Right lobe of liver (tissue), 6 donors: Measurements from ENCODE around the gene ZNF805. TPM values are rescaled to one million over a fixed set of nuclear protein-coding genes. Genes with fewer than 3 reads are reported as not detected.
"Not testable (repeated sequence)": the region's sequence is repeated elsewhere in the genome, so short reads cannot be mapped to it uniquely, and the experiment has no call there.

ENCODE experiments used
- ATAC-seq, 4 donors: fragments of 200-7000 bp; cut with Tn5 transposase; one replicate each; pipeline ENCODE4 v1.9.1; 2020; ENCODE audit warnings: mild to moderate bottlenecking in 4 of 4, moderate library complexity in 4 of 4
- DNase-seq, 3 donors: peaks; one replicate each; pipeline ENCODE4 v3.0.0-alpha.2; 2020
- H3K27ac ChIP-seq, 3 donors: fragments of 200-600 bp; one replicate each; pipeline ENCODE4 v1.8.0; 2022
- H3K27me3 ChIP-seq, 2 donors: fragments of 200-600 bp; one replicate each; pipeline ENCODE4 v1.8.0; 2022
- H3K36me3 ChIP-seq, 4 donors: fragments of 200-600 bp; sonication (generic) in 1 of 4; one replicate each; pipeline versions ENCODE4 v1.5.1 to v1.8.0; 2017 to 2022; ENCODE audit warnings: control low read depth in 1 of 4
- H3K4me1 ChIP-seq, 4 donors: fragments of 200-600 bp; sonication (generic) in 1 of 4; one replicate each; pipeline versions ENCODE4 v1.5.1 to v1.8.0; 2017 to 2022; ENCODE audit warnings: control low read depth in 1 of 4
- H3K4me3 ChIP-seq, 3 donors: fragments of 200-600 bp; one replicate each; pipeline ENCODE4 v1.8.0; 2022
- H3K9me3 ChIP-seq, 4 donors: fragments of 200-600 bp; sonication (generic) in 1 of 4; one replicate each; pipeline versions ENCODE4 v1.5.1 to v1.8.0; 2017 to 2022; ENCODE audit warnings: control low read depth in 1 of 4
- CTCF ChIP-seq, 4 donors: fragments of 200-600 bp in 3 of 4; fragments of 450-650 bp in 1 of 4; IDR thresholded peaks; one replicate each; pipeline versions ENCODE4 v1.5.1 to v1.8.0; 2016 to 2022; ENCODE audit warnings: antibody characterized with exemption in 4 of 4, mild to moderate bottlenecking in 2 of 4
- POLR2A ChIP-seq: fragments of 450-650 bp; IDR thresholded peaks from one replicate; pipeline ENCODE4 v1.6.1; 2017; ENCODE audit warnings: antibody characterized with exemption, mild to moderate bottlenecking
- WGBS: methylation state at CpG from one replicate; pipeline ENCODE4 v1.1.6; 2018; ENCODE audit warnings: low coverage, low lambda C conversion rate; ENCODE audit not compliant: insufficient coverage; ENCODE audit errors: missing lambda C conversion rate; 5-methylcytosine and 5-hydroxymethylcytosine counted together
- intact Hi-C, 2 donors: fragments of 100-400 bp; cut with DNase I; formaldehyde crosslinking; loops; one replicate each; pipeline versions ENCODE4 v1.11.2 to v1.14.1; 2022
- long read RNA-seq: library from polyadenylated mRNA; unstranded; transcript quantifications from one replicate; pipeline ENCODE4 v2.0.0, GENCODE V29; 2019
- total RNA-seq, 6 experiments: library from RNA; depleted of rRNA in 2 of 6; stranded (reverse); fragments of >200 nt in 2 of 6; fragmentation: NEBNext Ultra II Directional in 3 of 6; extraction: Animal tissue kit (Norgen Biotek cat#: 25700) in 3 of 6; gene quantifications; one replicate each; pipeline versions ENCODE4 v1.1.0 to v1.2.4, GENCODE V29; 2016 to 2023
- donor health status: DM: no; HTN: yes; CAD: no.
- donor health status: DM: no; HTN: no; CAD: no.
- donor health status: DM: no; HTN: no; CAD: no.
- donor health status: DM: no; HTN: yes; CAD: no.
- donor health status: DM: no; HTN: yes; CAD: no.

Gene ZNF805
- total RNA-seq = 1 to 10 TPM; 3.9 to 6.3 (median 5.5) TPM
- long read RNA-seq = 0 reads

- H3K27ac ChIP-seq = peak within 1 kb of the TSS; percentile 62 to 72 (median 71)
- peaks cover 0 to 7% (median 3%) of the 10 kb centered on the region in 4 donors for H3K36me3 ChIP-seq
- DNase-seq = peak; percentile 94 to 96 (median 96)
- TF ChIP-seq CTCF (IDR thresholded peaks at IDR 0.05) = peak in 2 of 4 donors; percentile 6 to 15
- TF ChIP-seq POLR2A = peak; percentile 61
- WGBS = 0% methylated on average over 10 of the region's 61 CpGs
- H3K9me3 ChIP-seq = no peaks in the 10 kb centered on the region
- peaks cover 0 to 17% (median 3%) of the 10 kb centered on the region in 4 donors for H3K4me1 ChIP-seq
- peak; percentile 98 to 99 (median 99) for ATAC-seq
- H3K27me3 ChIP-seq = no peaks in the 10 kb centered on the region
- peak within 1 kb of the TSS; percentile 76 to 92 (median 85) for H3K4me3 ChIP-seq
- intact Hi-C loops = no loop called here
These were observed at the start of gene ZNF805 for GRCh38 chr19:57240311-57241090. Gene ZNF805, plus strand, starts transcription at chr19:57240632. Its CDS starts 260 bp downstream, at chr19:57240892.

- 6% methylated on average over 23 of the region's 81 CpGs for WGBS
- no peaks in the 10 kb centered on the region for H3K9me3 ChIP-seq
- no peak for TF ChIP-seq POLR2A
- H3K27ac ChIP-seq = peak within 1 kb of the TSS; percentile 8 to 83 (median 72)
- ATAC-seq = peak; percentile 97 to 100 (median 99)
- peaks cover 0 to 11% (median 0%) of the 10 kb centered on the region in 4 donors for H3K4me1 ChIP-seq
- no peaks in the 10 kb centered on the region for H3K27me3 ChIP-seq
- peak within 1 kb of the TSS; percentile 87 to 97 (median 96) for H3K4me3 ChIP-seq
- peak; percentile 90 to 93 (median 90) for DNase-seq
- intact Hi-C loops = no loop called here
- peaks cover 0 to 28% (median 14%) of the 10 kb centered on the region in 4 donors for H3K36me3 ChIP-seq
These were observed 49.0 kb upstream of the ZNF805 start, which contains the start of gene ZNF264 for GRCh38 chr19:57191141-57192076. Gene ZNF264, plus strand, starts transcription at chr19:57191500. Its CDS starts 414 bp downstream, at chr19:57191914.

GRCh38 chr19:57192077-57192420 is 48.4 kb upstream of the ZNF805 start:
- no peaks in the 10 kb centered on the region for H3K27me3 ChIP-seq
- peak overlapping the region in 2 of 3 donors; percentile 8 to 83 for H3K27ac ChIP-seq
- ATAC-seq = no peak
- peaks cover 0 to 30% (median 14%) of the 10 kb centered on the region in 4 donors for H3K36me3 ChIP-seq
- WGBS = 17% methylated on average over 6 of the region's 9 CpGs
- no peak for DNase-seq
- TF ChIP-seq POLR2A (no peak), CTCF (IDR thresholded peaks at IDR 0.05) (no peak)
- no peaks in the 10 kb centered on the region for H3K9me3 ChIP-seq
- H3K4me3 ChIP-seq = peak overlapping the region; percentile 87 to 97 (median 96)
- H3K4me1 ChIP-seq = peaks cover 0 to 11% (median 0%) of the 10 kb centered on the region in 4 donors
- intact Hi-C loops = no loop called here

GRCh38 chr19:57192993-57193392 is 47.4 kb upstream of the ZNF805 start:
- peak overlapping the region in 1 of 3 donors; percentile 97 for H3K4me3 ChIP-seq
- no peak overlapping the region for H3K27ac ChIP-seq
- intact Hi-C loops = no loop called here
- TF ChIP-seq POLR2A (no peak), CTCF (IDR thresholded peaks at IDR 0.05) (no peak)
- H3K4me1 ChIP-seq = peaks cover 0 to 11% (median 0%) of the 10 kb centered on the region in 4 donors
- peaks cover 0 to 30% (median 14%) of the 10 kb centered on the region in 4 donors for H3K36me3 ChIP-seq
- no peak for ATAC-seq
- no peaks in the 10 kb centered on the region for H3K9me3 ChIP-seq
- DNase-seq = no peak
- 93% methylated on average over 5 of the region's 5 CpGs for WGBS
- no peaks in the 10 kb centered on the region for H3K27me3 ChIP-seq

GRCh38 chr19:57197874-57198273 is 42.6 kb upstream of the ZNF805 start:
- ATAC-seq, H3K27ac ChIP-seq, H3K4me3 ChIP-seq, DNase-seq, intact Hi-C loops, H3K27me3 ChIP-seq, H3K4me1 ChIP-seq, H3K9me3 ChIP-seq: not testable (repeated sequence)
- peaks cover 0 to 34% (median 14%) of the 10 kb centered on the region in 4 donors for H3K36me3 ChIP-seq
- 100% methylated on average over 5 of the region's 6 CpGs for WGBS
